Embryonic facial prominence (tissue), 1 donor: ENCODE results near the gene PAGE4.
A peak's percentile ranks its signal among the peaks of the same experiment; 100 is the strongest.

Experiments
- DNase-seq: peaks from one replicate; pipeline ENCODE4 v3.0.0-alpha.2; 2016; ENCODE audit errors: extremely low spot score

PAGE4 gene

GRCh38 chrX:49829016-49829415 is at the start of gene PAGE4:
PAGE4 (plus strand) TSS chrX:49829303; CDS start chrX:49830429, 1,126 bp downstream.
- DNase-seq = no peak

GRCh38 chrX:49784747-49785280 is 44.3 kb upstream of the PAGE4 start:
- no peak for DNase-seq

GRCh38 chrX:49792376-49792775 is 36.7 kb upstream of the PAGE4 start:
- DNase-seq = no peak

GRCh38 chrX:49793686-49794085 is 35.4 kb upstream of the PAGE4 start:
- DNase-seq = no peak

GRCh38 chrX:49799828-49800227 is 29.3 kb upstream of the PAGE4 start:
- no peak for DNase-seq

- DNase-seq = no peak
These were observed 19.0 kb upstream of the PAGE4 start for GRCh38 chrX:49809891-49810632.

- no peak for DNase-seq
These were observed 16.9 kb upstream of the PAGE4 start for GRCh38 chrX:49812177-49812576.

- no peak for DNase-seq
These were observed 12.7 kb upstream of the PAGE4 start for GRCh38 chrX:49816435-49816834.

- no peak for DNase-seq
These were observed 9.3 kb downstream of the PAGE4 start for GRCh38 chrX:49838374-49838773.

- peak; percentile 7 for DNase-seq
These were observed 11.6 kb downstream of the PAGE4 start for GRCh38 chrX:49840679-49841078.

GRCh38 chrX:49842621-49843020 is 13.5 kb downstream of the PAGE4 start:
- no peak for DNase-seq

- DNase-seq = no peak
These were observed 15.5 kb downstream of the PAGE4 start for GRCh38 chrX:49844611-49845010.

GRCh38 chrX:49845701-49846403 is 16.7 kb downstream of the PAGE4 start:
- no peak for DNase-seq

GRCh38 chrX:49846522-49846921 is 17.4 kb downstream of the PAGE4 start:
- DNase-seq = no peak

- no peak for DNase-seq
These were observed 19.2 kb downstream of the PAGE4 start for GRCh38 chrX:49848275-49848674.

- DNase-seq = no peak
These were observed 20.9 kb downstream of the PAGE4 start for GRCh38 chrX:49850028-49850427.

- DNase-seq = no peak
These were observed 24.6 kb downstream of the PAGE4 start for GRCh38 chrX:49853661-49854060.

- DNase-seq = no peak
These were observed 27.7 kb downstream of the PAGE4 start for GRCh38 chrX:49856819-49857218.

GRCh38 chrX:49858341-49858740 is 29.2 kb downstream of the PAGE4 start:
- no peak for DNase-seq

- no peak for DNase-seq
These were observed 30.4 kb downstream of the PAGE4 start for GRCh38 chrX:49859491-49859890.

- DNase-seq = no peak
These were observed 31.9 kb downstream of the PAGE4 start for GRCh38 chrX:49860867-49861535.

GRCh38 chrX:49862093-49862492 is 33.0 kb downstream of the PAGE4 start:
- no peak for DNase-seq

- DNase-seq = no peak
These were observed 39.6 kb downstream of the PAGE4 start for GRCh38 chrX:49868739-49869138.
